ENCODE results near the gene FNDC5. TPM values are rescaled to one million over a fixed set of nuclear protein-coding genes. Genes with fewer than 3 reads are reported as not detected.

FNDC5 gene
- total and polyA plus RNA-seq, 2 of the 13 experiments (the other 11 are each of a cell fraction or from before 2014, with no cell fraction given), result 1.4 to 3.1 TPM

- TF ChIP-seq ARID4A (CRISPR knock-in tag; IDR thresholded peaks at IDR 0.05; ENCODE audit: borderline replicate concordance), result no peak
- no peak for TF ChIP-seq ZNF24 (IDR thresholded peaks at IDR 0.05)
- TF ChIP-seq DNMT3B (CRISPR knock-in tag; conservative IDR thresholded peaks at IDR 0.05), result no peak
- TF ChIP-seq MYC (CRISPR knock-in tag; IDR thresholded peaks at IDR 0.05; ENCODE audit: borderline replicate concordance), result 0 out of 2 replicates have a peak, but pooled peaks have one; percentile 10
- TF ChIP-seq MTF1 (CRISPR knock-in tag; IDR thresholded peaks at IDR 0.05), result no peak
- TF ChIP-seq PHF5A (CRISPR knock-in tag; IDR thresholded peaks at IDR 0.05; ENCODE audit: low read depth, unreplicated experiment), result no peak
- TF ChIP-seq KDM3A (CRISPR knock-in tag; IDR thresholded peaks at IDR 0.05; ENCODE audit: low read depth), result 0 out of 2 replicates have a peak, but pooled peaks have one; percentile 29
- TF ChIP-seq POLR2AphosphoS5 (IDR thresholded peaks at IDR 0.05; ENCODE audit: low read depth, low read length), result no peak
- TF ChIP-seq SPEN (CRISPR knock-in tag; IDR thresholded peaks at IDR 0.05; ENCODE audit: low read depth), result no peak
- TF ChIP-seq PATZ1 (CRISPR knock-in tag; IDR thresholded peaks at IDR 0.05), result 0 out of 2 replicates have a peak, but pooled peaks have one; percentile 8
- TF ChIP-seq ZNF350 (CRISPR knock-in tag; IDR thresholded peaks at IDR 0.05; ENCODE audit: borderline replicate concordance, low read depth), result no peak
- TF ChIP-seq ZBTB7B (CRISPR knock-in tag; IDR thresholded peaks at IDR 0.05), result no peak
- peak; percentile 43; the same call in 1 of the 2 replicates for TF ChIP-seq UBTF (CRISPR knock-in tag; IDR thresholded peaks at IDR 0.05)
- no peak for TF ChIP-seq CREB3 (CRISPR knock-in tag; IDR thresholded peaks at IDR 0.05)
- TF ChIP-seq KMT2B (CRISPR knock-in tag; IDR thresholded peaks at IDR 0.05), result no peak
- TF ChIP-seq ZNF281 (CRISPR knock-in tag; IDR thresholded peaks at IDR 0.05; ENCODE audit: borderline replicate concordance), result 0 out of 2 replicates have a peak, but pooled peaks have one; percentile 25
- TF ChIP-seq SOX5 (CRISPR knock-in tag; IDR thresholded peaks at IDR 0.05; ENCODE audit: borderline replicate concordance), result no peak
Observed at GRCh38 chr1:32869923-32870614, 643 bp downstream of the FNDC5 start (continued).
